Muscle of leg (tissue), 11 donors: Measurements from ENCODE around the gene SETD1B. TPM values are rescaled to one million over a fixed set of nuclear protein-coding genes. Genes with fewer than 3 reads are reported as not detected.

ENCODE experiments used
- DNase-seq: peaks from one replicate; pipeline ENCODE4 v3.0.0; 2013
- H3K27ac ChIP-seq: one replicate; pipeline ENCODE4 v1.5.1; 2013; ENCODE audit warnings: mild to moderate bottlenecking, low read length, control low read depth
- H3K27me3 ChIP-seq: one replicate; pipeline ENCODE4 v1.6.1; 2013; ENCODE audit warnings: low read length; ENCODE audit not compliant: control insufficient read depth, insufficient read depth
- H3K36me3 ChIP-seq: one replicate; pipeline ENCODE4 v1.6.1; 2013; ENCODE audit warnings: low read length; ENCODE audit not compliant: control insufficient read depth, insufficient read depth
- H3K4me1 ChIP-seq: one replicate; pipeline ENCODE4 v1.6.1; 2013; ENCODE audit warnings: low read length; ENCODE audit not compliant: control insufficient read depth, insufficient read depth
- H3K4me3 ChIP-seq: one replicate; pipeline ENCODE4 v1.5.1; 2013; ENCODE audit warnings: low read length, control low read depth
- H3K9me3 ChIP-seq: replicated peaks from 2 replicates; pipeline ENCODE4 v1.6.1; 2013; ENCODE audit warnings: low read depth, low read length; ENCODE audit not compliant: control insufficient read depth
- WGBS: methylation state at CpG from one replicate; pipeline ENCODE4 v1.1.5; 2013; ENCODE audit warnings: missing lambda C conversion rate; ENCODE audit not compliant: insufficient coverage; 5-methylcytosine and 5-hydroxymethylcytosine counted together
- polyA plus RNA-seq, 8 donors: library from polyadenylated mRNA; unstranded; fragments of 120-200 nt; gene quantifications; one replicate each; pipeline versions ENCODE4 v1.2.1 to v1.2.3, GENCODE V29; 2013; ENCODE audit warnings: inconsistent platforms in 1 of 8, low replicate concordance in 1 of 8; ENCODE audit not compliant: insufficient read length in 8 of 8, insufficient read depth in 1 of 8
- total RNA-seq: library from RNA; stranded (reverse); fragments of 120-200 nt; gene quantifications from one replicate; pipeline ENCODE4 v1.2.4, GENCODE V29; 2013

The SETD1B gene
- total and polyA plus RNA-seq, 9 donors = 3.6 to 13.4 (median 10.1) TPM

GRCh38 chr12:121815263-121815662 lies 11.5 kb downstream of the SETD1B start:
- no peak for DNase-seq
- H3K27me3 ChIP-seq = no peaks in the 10 kb centered on the region
- no peak overlapping the region for H3K27ac ChIP-seq
- 80% methylated on average over 6 of the region's 8 CpGs for WGBS
- no peak overlapping the region for H3K4me3 ChIP-seq
- H3K9me3 ChIP-seq = no peaks in the 10 kb centered on the region
- H3K36me3 ChIP-seq = peaks cover 73% of the 10 kb centered on the region
- H3K4me1 ChIP-seq = peaks cover 32% of the 10 kb centered on the region

- WGBS = 97% methylated on average over 21 of the region's 47 CpGs
Measured at GRCh38 chr12:121816925-121817647, 13.3 kb downstream of the SETD1B start.

GRCh38 chr12:121817648-121818043 lies 13.8 kb downstream of the SETD1B start:
- Histone ChIP-seq H3K4me3 (no peak overlapping the region), H3K27ac (no peak overlapping the region), H3K27me3 (no peaks in the 10 kb centered on the region), H3K4me1 (peaks cover 9% of the 10 kb centered on the region), H3K9me3 (no peaks in the 10 kb centered on the region), H3K36me3 (peaks cover 83% of the 10 kb centered on the region)
- 87% methylated on average over 11 of the region's 18 CpGs for WGBS
- no peak for DNase-seq

More at GRCh38 chr12:121816925-121817647, 13.3 kb downstream of the SETD1B start:
- Histone ChIP-seq H3K36me3 (peaks cover 77% of the 10 kb centered on the region), H3K9me3 (no peaks in the 10 kb centered on the region), H3K27me3 (no peaks in the 10 kb centered on the region), H3K4me1 (peaks cover 15% of the 10 kb centered on the region), H3K27ac (no peak overlapping the region), H3K4me3 (no peak overlapping the region)
- no peak for DNase-seq

GRCh38 chr12:121819212-121819949 lies 15.6 kb downstream of the SETD1B start:
- Histone ChIP-seq H3K9me3 (no peaks in the 10 kb centered on the region), H3K36me3 (peaks cover 82% of the 10 kb centered on the region), H3K4me3 (no peak overlapping the region), H3K27me3 (no peaks in the 10 kb centered on the region), H3K4me1 (no peaks in the 10 kb centered on the region), H3K27ac (no peak overlapping the region)
- 89% methylated on average over 19 of the region's 22 CpGs for WGBS
- no peak for DNase-seq

GRCh38 chr12:121820056-121820455 lies 16.2 kb downstream of the SETD1B start:
- no peak overlapping the region for H3K4me3 ChIP-seq

GRCh38 chr12:121822393-121823100 lies 18.7 kb downstream of the SETD1B start:
- no peak for DNase-seq
- Histone ChIP-seq H3K4me3 (no peak overlapping the region), H3K27ac (no peak overlapping the region), H3K4me1 (no peaks in the 10 kb centered on the region), H3K36me3 (peaks cover 83% of the 10 kb centered on the region), H3K27me3 (no peaks in the 10 kb centered on the region), H3K9me3 (no peaks in the 10 kb centered on the region)
- 88% methylated on average over 34 of the region's 39 CpGs for WGBS

More at GRCh38 chr12:121820056-121820455, 16.2 kb downstream of the SETD1B start:
- no peak for DNase-seq
- H3K36me3 ChIP-seq = peaks cover 82% of the 10 kb centered on the region
- no peak overlapping the region for H3K27ac ChIP-seq
- H3K27me3 ChIP-seq = no peaks in the 10 kb centered on the region
- H3K9me3 ChIP-seq = no peaks in the 10 kb centered on the region
- WGBS = 91% methylated on average over 6 of the region's 7 CpGs
- no peaks in the 10 kb centered on the region for H3K4me1 ChIP-seq

- Histone ChIP-seq H3K27me3 (no peaks in the 10 kb centered on the region), H3K4me1 (no peaks in the 10 kb centered on the region), H3K4me3 (no peak overlapping the region), H3K9me3 (no peaks in the 10 kb centered on the region), H3K27ac (no peak overlapping the region), H3K36me3 (peaks cover 83% of the 10 kb centered on the region)
- WGBS = 84% methylated on average over 29 of the region's 36 CpGs
- no peak for DNase-seq
Measured at GRCh38 chr12:121823101-121823726, 19.4 kb downstream of the SETD1B start.

GRCh38 chr12:121823727-121824115 lies 19.9 kb downstream of the SETD1B start:
- H3K9me3 ChIP-seq = no peaks in the 10 kb centered on the region
- peaks cover 88% of the 10 kb centered on the region for H3K36me3 ChIP-seq
- no peaks in the 10 kb centered on the region for H3K4me1 ChIP-seq
- WGBS = 90% methylated on average over 8 of the region's 12 CpGs
- DNase-seq = no peak
- no peaks in the 10 kb centered on the region for H3K27me3 ChIP-seq
- no peak overlapping the region for H3K4me3 ChIP-seq
- H3K27ac ChIP-seq = no peak overlapping the region

GRCh38 chr12:121825041-121825523 lies 21.3 kb downstream of the SETD1B start:
- H3K27ac ChIP-seq = no peak overlapping the region
- H3K4me3 ChIP-seq = no peak overlapping the region
- no peaks in the 10 kb centered on the region for H3K9me3 ChIP-seq
- H3K36me3 ChIP-seq = peaks cover 90% of the 10 kb centered on the region
- no peak for DNase-seq
- no peaks in the 10 kb centered on the region for H3K27me3 ChIP-seq
- no peaks in the 10 kb centered on the region for H3K4me1 ChIP-seq
- WGBS = 92% methylated on average over 11 of the region's 18 CpGs
